Right atrium auricular region (tissue), 2 donors: ENCODE results near the gene LPP. TPM values are rescaled to one million over a fixed set of nuclear protein-coding genes. Genes with fewer than 3 reads are reported as not detected.

Experiments used
- DNase-seq: peaks from one replicate; pipeline ENCODE4 v3.0.0-alpha.2; 2019; ENCODE audit warnings: low spot score
- H3K27ac ChIP-seq, 2 donors: fragments of 200-600 bp; sonication (generic); 1 replicate in 1 of 2; 2 replicates in 1 of 2; pipeline ENCODE4 v1.5.1; 2016 to 2019
- H3K27me3 ChIP-seq, 2 donors: fragments of 200-600 bp; sonication (generic); one replicate each; pipeline versions ENCODE4 v1.5.1 to v1.6.0; 2017 to 2019
- H3K36me3 ChIP-seq: fragments of 200-600 bp; sonication (generic); one replicate; pipeline ENCODE4 v1.5.1; 2016
- H3K4me1 ChIP-seq, 2 donors: fragments of 200-600 bp; sonication (generic); one replicate each; pipeline versions ENCODE4 v1.5.1 to v1.6.0; 2017 to 2019
- H3K4me3 ChIP-seq, 2 donors: fragments of 200-600 bp; sonication (generic); 1 replicate in 1 of 2; 2 replicates in 1 of 2; pipeline ENCODE4 v1.5.1; 2017 to 2019; ENCODE audit warnings: mild to moderate bottlenecking in 1 of 2, moderate library complexity in 1 of 2
- H3K9me3 ChIP-seq, 2 donors: fragments of 200-600 bp; sonication (generic); one replicate each; pipeline ENCODE4 v1.5.1; 2019
- total RNA-seq, 2 donors: library from RNA; depleted of rRNA; stranded (reverse); fragments of >200 nt; gene quantifications; one replicate each; pipeline ENCODE4 v1.1.0, GENCODE V29; 2016
- TF ChIP-seq, protein P1 (sequence below), 2 donors: fragments of 200-600 bp; sonication (generic); IDR thresholded peaks; one replicate each; pipeline ENCODE4 v1.5.1; 2019; ENCODE audit warnings: antibody characterized with exemption in 2 of 2

The LPP gene
- total RNA-seq, 2 donors from 2014 or later = 117 to 186 TPM

GRCh38 chr3:188476935-188477334, 323.0 kb downstream of the LPP start:
- TF ChIP-seq, protein P1, sequence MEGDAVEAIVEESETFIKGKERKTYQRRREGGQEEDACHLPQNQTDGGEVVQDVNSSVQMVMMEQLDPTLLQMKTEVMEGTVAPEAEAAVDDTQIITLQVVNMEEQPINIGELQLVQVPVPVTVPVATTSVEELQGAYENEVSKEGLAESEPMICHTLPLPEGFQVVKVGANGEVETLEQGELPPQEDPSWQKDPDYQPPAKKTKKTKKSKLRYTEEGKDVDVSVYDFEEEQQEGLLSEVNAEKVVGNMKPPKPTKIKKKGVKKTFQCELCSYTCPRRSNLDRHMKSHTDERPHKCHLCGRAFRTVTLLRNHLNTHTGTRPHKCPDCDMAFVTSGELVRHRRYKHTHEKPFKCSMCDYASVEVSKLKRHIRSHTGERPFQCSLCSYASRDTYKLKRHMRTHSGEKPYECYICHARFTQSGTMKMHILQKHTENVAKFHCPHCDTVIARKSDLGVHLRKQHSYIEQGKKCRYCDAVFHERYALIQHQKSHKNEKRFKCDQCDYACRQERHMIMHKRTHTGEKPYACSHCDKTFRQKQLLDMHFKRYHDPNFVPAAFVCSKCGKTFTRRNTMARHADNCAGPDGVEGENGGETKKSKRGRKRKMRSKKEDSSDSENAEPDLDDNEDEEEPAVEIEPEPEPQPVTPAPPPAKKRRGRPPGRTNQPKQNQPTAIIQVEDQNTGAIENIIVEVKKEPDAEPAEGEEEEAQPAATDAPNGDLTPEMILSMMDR (IDR thresholded peaks at IDR 0.05) = no peak
- DNase-seq = no peak
- H3K27me3 ChIP-seq = no peaks in the 10 kb centered on the region
- no peaks in the 10 kb centered on the region for H3K9me3 ChIP-seq
- peaks cover 0 to 20% of the 10 kb centered on the region in 2 donors for H3K4me1 ChIP-seq
- H3K27ac ChIP-seq = peak overlapping the region in 1 of 2 donors; percentile 72
- no peaks in the 10 kb centered on the region for H3K36me3 ChIP-seq
- H3K4me3 ChIP-seq = no peak overlapping the region

DNA sequence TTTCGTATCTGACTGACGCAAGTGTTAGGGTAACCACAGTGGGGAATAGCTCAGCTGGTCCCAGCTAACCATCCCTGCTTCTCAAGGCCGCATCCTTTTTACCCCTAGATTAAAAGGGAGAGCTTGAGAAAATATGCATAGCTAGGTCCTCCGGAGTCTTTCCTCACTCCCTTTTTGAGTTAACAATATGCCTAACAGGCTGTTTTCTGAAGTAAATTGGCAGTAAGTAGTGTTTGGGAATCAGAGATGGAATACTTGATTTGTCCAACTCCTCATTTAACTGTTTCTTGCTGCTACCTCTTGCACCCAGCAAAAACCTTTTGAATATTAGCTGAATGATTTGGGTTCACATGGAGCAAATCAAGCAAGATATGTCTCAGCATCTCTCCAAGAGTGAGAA, 326.1 kb downstream of the LPP start:
- Histone ChIP-seq H3K4me3 (no peak overlapping the region), H3K27me3 (no peaks in the 10 kb centered on the region), H3K27ac (no peak overlapping the region), H3K9me3 (no peaks in the 10 kb centered on the region), H3K36me3 (peaks cover 12% of the 10 kb centered on the region), H3K4me1 (peaks cover 0 to 19% of the 10 kb centered on the region in 2 donors)
- no peak for DNase-seq
- TF ChIP-seq, protein P1 (IDR thresholded peaks at IDR 0.05) = no peak

DNA sequence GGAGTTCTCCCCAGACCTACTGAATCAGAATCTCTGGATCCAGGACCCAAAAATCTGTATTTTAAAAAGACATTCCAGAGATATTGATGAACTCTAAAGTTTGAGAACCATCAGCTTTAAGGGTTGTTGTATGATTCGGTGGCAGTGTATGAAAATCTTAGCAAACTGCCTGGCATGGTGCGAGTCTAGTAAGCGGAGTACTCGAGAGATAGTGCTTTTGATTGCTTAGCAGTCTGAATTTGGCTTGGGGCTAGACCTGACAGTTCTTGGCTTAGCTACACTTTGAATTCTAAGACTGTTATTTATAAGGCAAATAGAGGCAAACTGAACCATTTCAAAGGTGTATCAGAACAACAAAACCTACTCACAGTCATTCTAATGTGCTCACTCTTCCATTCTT, 329.0 kb downstream of the LPP start:
- TF ChIP-seq, protein P1 (IDR thresholded peaks at IDR 0.05) = no peak

GRCh38 chr3:188486126-188486525, 332.2 kb downstream of the LPP start:
- Histone ChIP-seq H3K4me1 (peaks cover 0 to 15% of the 10 kb centered on the region in 2 donors), H3K36me3 (peaks cover 15% of the 10 kb centered on the region), H3K4me3 (no peak overlapping the region), H3K27ac (no peak overlapping the region), H3K27me3 (no peaks in the 10 kb centered on the region), H3K9me3 (no peaks in the 10 kb centered on the region)
- TF ChIP-seq, protein P1 (IDR thresholded peaks at IDR 0.05) = no peak
- DNase-seq = no peak

More for the DNA sequence above, 329.0 kb downstream of the LPP start:
- peaks cover 0 to 11% of the 10 kb centered on the region in 2 donors for H3K4me1 ChIP-seq
- H3K36me3 ChIP-seq = peaks cover 15% of the 10 kb centered on the region
- H3K27me3 ChIP-seq = no peaks in the 10 kb centered on the region
- peak overlapping the region in 1 of 2 donors; percentile 24 for H3K27ac ChIP-seq
- no peaks in the 10 kb centered on the region for H3K9me3 ChIP-seq
- DNase-seq = no peak
- no peak overlapping the region for H3K4me3 ChIP-seq

DNA sequence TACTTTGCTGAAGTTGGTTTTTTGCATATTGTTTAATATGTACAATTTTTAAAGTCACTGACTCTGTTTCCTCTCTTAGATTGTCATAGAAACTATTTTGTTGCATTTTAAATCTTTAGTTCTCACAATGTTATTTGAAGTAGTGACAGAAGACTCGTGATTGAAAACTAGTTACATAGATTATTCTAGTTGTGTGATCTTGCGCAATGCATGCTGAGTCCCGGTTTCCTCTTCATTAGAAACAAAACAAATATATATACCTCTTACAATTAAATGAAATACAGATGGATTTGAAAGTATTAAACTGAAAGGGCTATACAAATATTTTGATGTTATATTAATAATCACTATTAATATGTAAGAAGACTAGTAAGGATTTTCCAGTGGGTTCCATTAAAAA, 333.0 kb downstream of the LPP start:
- Histone ChIP-seq H3K4me1 (peaks cover 0 to 18% of the 10 kb centered on the region in 2 donors), H3K4me3 (no peak overlapping the region), H3K9me3 (no peaks in the 10 kb centered on the region), H3K27me3 (no peaks in the 10 kb centered on the region), H3K27ac (no peak overlapping the region), H3K36me3 (peaks cover 15% of the 10 kb centered on the region)
- DNase-seq = no peak
- TF ChIP-seq, protein P1 (IDR thresholded peaks at IDR 0.05) = no peak

DNA sequence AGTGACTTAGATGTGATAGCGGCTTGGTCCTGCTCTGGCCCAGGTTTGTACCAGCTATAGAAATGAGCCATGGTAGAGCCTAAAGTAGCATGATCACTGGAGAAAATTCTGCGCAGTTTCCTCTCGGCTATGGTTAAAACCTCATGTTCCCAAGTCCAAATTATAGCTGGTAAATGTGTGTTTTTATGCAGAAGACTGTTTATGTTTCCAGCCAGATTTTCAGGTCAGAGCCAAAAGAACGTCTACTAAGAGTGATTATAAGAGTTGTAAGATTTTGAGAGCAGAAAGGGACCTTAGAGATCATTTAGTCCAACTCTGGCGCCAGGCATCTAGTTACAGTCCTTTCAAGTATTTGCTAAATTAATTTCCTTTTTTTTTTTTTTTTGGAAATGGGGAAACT, 333.7 kb downstream of the LPP start:
- DNase-seq = no peak
- H3K4me1 ChIP-seq = peaks cover 0 to 11% of the 10 kb centered on the region in 2 donors
- no peaks in the 10 kb centered on the region for H3K27me3 ChIP-seq
- TF ChIP-seq, protein P1 (IDR thresholded peaks at IDR 0.05) = no peak
- H3K36me3 ChIP-seq = peaks cover 15% of the 10 kb centered on the region
- no peak overlapping the region for H3K4me3 ChIP-seq
- H3K9me3 ChIP-seq = no peaks in the 10 kb centered on the region
- no peak overlapping the region for H3K27ac ChIP-seq
